Neural progenitor cell (in vitro differentiated cells): ENCODE measurements around the gene COL4A2. TPM values are rescaled to one million over a fixed set of nuclear protein-coding genes. Genes with fewer than 3 reads are reported as not detected.
A peak's percentile ranks its signal among the peaks of the same experiment; 100 is the strongest.

Source experiments
- DNase-seq: peaks from one replicate; pipeline ENCODE4 v3.0.0-alpha.2; 2016; ENCODE audit warnings: low spot score
- H2AFZ ChIP-seq: fragments of 200-600 bp; sonication (generic); replicated peaks from 2 replicates; pipeline ENCODE4 v1.6.1; 2016; ENCODE audit warnings: antibody characterized with exemption
- H3F3A ChIP-seq: fragments of 200-600 bp; sonication (generic); 2 replicates; pipeline ENCODE4 v1.6.1; 2016; ENCODE audit warnings: antibody characterized with exemption, low read depth
- H3K27ac ChIP-seq: fragments of 200-600 bp; sonication (generic); 2 replicates; pipeline ENCODE4 v1.5.1; 2016; ENCODE audit warnings: mild to moderate bottlenecking
- H3K27me3 ChIP-seq: fragments of 200-600 bp; sonication (generic); 2 replicates; pipeline ENCODE4 v1.6.1; 2016; ENCODE audit warnings: mild to moderate bottlenecking, moderate library complexity
- H3K36me3 ChIP-seq: fragments of 200-600 bp; sonication (generic); 2 replicates; pipeline ENCODE4 v1.5.1; 2016
- H3K4me1 ChIP-seq: fragments of 200-600 bp; sonication (generic); 2 replicates; pipeline ENCODE4 v1.6.1; 2016; ENCODE audit warnings: mixed run types
- H3K4me2 ChIP-seq: fragments of 200-600 bp; sonication (generic); 2 replicates; pipeline ENCODE4 v1.6.1; 2016
- H3K4me3 ChIP-seq: fragments of 200-600 bp; sonication (generic); 2 replicates; pipeline ENCODE4 v1.5.1; 2016
- H3K79me2 ChIP-seq: fragments of 200-600 bp; sonication (generic); 2 replicates; pipeline ENCODE4 v1.6.1; 2016; ENCODE audit warnings: low read depth
- H3K9ac ChIP-seq: fragments of 200-600 bp; sonication (generic); 2 replicates; pipeline ENCODE4 v1.6.1; 2016
- H3K9me3 ChIP-seq: fragments of 200-600 bp; sonication (generic); 2 replicates; pipeline ENCODE4 v1.5.1; 2016; ENCODE audit warnings: low read depth
- H4K20me1 ChIP-seq: fragments of 200-600 bp; sonication (generic); 2 replicates; pipeline ENCODE4 v1.6.1; 2016; ENCODE audit warnings: low read depth
- H3K27ac Mint-ChIP-seq: 3 replicates; pipeline ENCODE4 v1.8.0; 2021; ENCODE audit warnings: mixed read lengths
- H3K27me3 Mint-ChIP-seq: 2 replicates; pipeline ENCODE4 v1.8.0; 2022; ENCODE audit warnings: low read depth, mild to moderate bottlenecking, inconsistent platforms, moderate library complexity, mixed read lengths; ENCODE audit not compliant: insufficient read depth
- H3K36me3 Mint-ChIP-seq: 3 replicates; pipeline ENCODE4 v1.8.0; 2021; ENCODE audit warnings: mixed read lengths
- H3K4me1 Mint-ChIP-seq: 3 replicates; pipeline ENCODE4 v1.8.0; 2021; ENCODE audit warnings: mixed read lengths
- H3K4me3 Mint-ChIP-seq: 3 replicates; pipeline ENCODE4 v1.8.0; 2021; ENCODE audit warnings: mild to moderate bottlenecking, moderate library complexity, mixed read lengths
- H3K9me3 Mint-ChIP-seq: 3 replicates; pipeline ENCODE4 v1.8.0; 2020; ENCODE audit warnings: mixed read lengths
- CTCF ChIP-seq: fragments of 200-600 bp; sonication (generic); IDR thresholded peaks from 2 replicates; pipeline ENCODE4 v1.5.1; 2017; ENCODE audit warnings: antibody characterized with exemption, mild to moderate bottlenecking
- EZH2 ChIP-seq: fragments of 200-600 bp; sonication (generic); IDR thresholded peaks from 2 replicates; pipeline ENCODE4 v1.6.1; 2017; ENCODE audit warnings: antibody characterized with exemption, mild to moderate bottlenecking, moderate library complexity
- EZH2phosphoT487 ChIP-seq: fragments of 200-600 bp; sonication (generic); IDR thresholded peaks from 2 replicates; pipeline ENCODE4 v1.6.1; 2017; ENCODE audit warnings: antibody characterized with exemption
- total RNA-seq: library from RNA; depleted of rRNA; stranded (reverse); fragments of >200 nt; gene quantifications from 2 replicates; pipeline ENCODE4 v1.2.3, GENCODE V29; 2015; ENCODE audit warnings: low replicate concordance

The COL4A2 gene
- total RNA-seq, 1 donor from 2014 or later: 73.6 TPM

- peaks cover 19% of the 10 kb centered on the region for H3K4me1 ChIP-seq
- Mint-ChIP-seq H3K9me3 (no peaks in the 10 kb centered on the region), H3K27ac (peak overlapping the region; percentile 48), H3K4me3 (peak overlapping the region; percentile 2), H3K27me3 (no peaks in the 10 kb centered on the region), H3K36me3 (peaks cover 30% of the 10 kb centered on the region), H3K4me1 (peaks cover 24% of the 10 kb centered on the region)
- no peaks in the 10 kb centered on the region for H3K79me2 ChIP-seq
- H3K9ac ChIP-seq: no peak overlapping the region
- H3K4me3 ChIP-seq: no peak overlapping the region
- no peaks in the 10 kb centered on the region for H3K9me3 ChIP-seq
- no peak overlapping the region for H2AFZ ChIP-seq
- peak overlapping the region; percentile 56 for H3K4me2 ChIP-seq
- H3K27me3 ChIP-seq: no peaks in the 10 kb centered on the region
- no peak for DNase-seq
- TF ChIP-seq EZH2phosphoT487 (no peak), EZH2 (no peak), CTCF (no peak)
- H3K36me3 ChIP-seq: no peaks in the 10 kb centered on the region
- peaks cover 13% of the 10 kb centered on the region for H4K20me1 ChIP-seq
- H3K27ac ChIP-seq: no peak overlapping the region
- H3F3A ChIP-seq: peaks cover 20% of the 10 kb centered on the region
Measured at GRCh38 chr13:110465696-110466095, 158.6 kb downstream of the COL4A2 start.

GRCh38 chr13:110466266-110466915 is 159.3 kb downstream of the COL4A2 start:
- H3K4me3 Mint-ChIP-seq: peak overlapping the region; percentile 17
- peaks cover 24% of the 10 kb centered on the region for H3K4me1 Mint-ChIP-seq
- peak; percentile 87 for DNase-seq
- TF ChIP-seq CTCF: no peak
- TF ChIP-seq EZH2phosphoT487: no peak
- TF ChIP-seq EZH2: no peak
- peak overlapping the region; percentile 57 for H3K27ac Mint-ChIP-seq
- H3K79me2 ChIP-seq: no peaks in the 10 kb centered on the region
- peaks cover 20% of the 10 kb centered on the region for H3F3A ChIP-seq
- no peaks in the 10 kb centered on the region for H3K36me3 ChIP-seq
- H3K27me3 Mint-ChIP-seq: no peaks in the 10 kb centered on the region
- H3K4me2 ChIP-seq: peak overlapping the region; percentile 56
- H3K36me3 Mint-ChIP-seq: peaks cover 31% of the 10 kb centered on the region
- peaks cover 19% of the 10 kb centered on the region for H3K4me1 ChIP-seq
- H4K20me1 ChIP-seq: peaks cover 13% of the 10 kb centered on the region
- no peak overlapping the region for H3K9ac ChIP-seq
- H3K9me3 Mint-ChIP-seq: no peaks in the 10 kb centered on the region
- no peak overlapping the region for H3K4me3 ChIP-seq
- H2AFZ ChIP-seq: no peak overlapping the region
- no peaks in the 10 kb centered on the region for H3K27me3 ChIP-seq
- no peaks in the 10 kb centered on the region for H3K9me3 ChIP-seq
- no peak overlapping the region for H3K27ac ChIP-seq

- H2AFZ ChIP-seq: no peak overlapping the region
- H4K20me1 ChIP-seq: peaks cover 13% of the 10 kb centered on the region
- Mint-ChIP-seq H3K27me3 (no peaks in the 10 kb centered on the region), H3K9me3 (no peaks in the 10 kb centered on the region), H3K36me3 (peaks cover 32% of the 10 kb centered on the region), H3K4me3 (no peak overlapping the region), H3K27ac (peak overlapping the region; percentile 57), H3K4me1 (peaks cover 24% of the 10 kb centered on the region)
- H3K79me2 ChIP-seq: no peaks in the 10 kb centered on the region
- no peak for DNase-seq
- no peaks in the 10 kb centered on the region for H3K36me3 ChIP-seq
- no peak overlapping the region for H3K4me3 ChIP-seq
- H3K4me1 ChIP-seq: peaks cover 19% of the 10 kb centered on the region
- H3K9ac ChIP-seq: no peak overlapping the region
- H3F3A ChIP-seq: peaks cover 20% of the 10 kb centered on the region
- no peak overlapping the region for H3K4me2 ChIP-seq
- no peaks in the 10 kb centered on the region for H3K9me3 ChIP-seq
- no peak overlapping the region for H3K27ac ChIP-seq
- no peaks in the 10 kb centered on the region for H3K27me3 ChIP-seq
- TF ChIP-seq CTCF: no peak
- no peak for TF ChIP-seq EZH2
- no peak for TF ChIP-seq EZH2phosphoT487
Measured at GRCh38 chr13:110467516-110468110, 160.5 kb downstream of the COL4A2 start.
